Loucy (cell line): Measurements from ENCODE around the gene TMEM248.

Experiments used
- CTCF ChIP-seq: fragments of 200-600 bp; sonication (generic); conservative IDR thresholded peaks from 2 replicates; pipeline ENCODE4 v1.5.1; 2014; ENCODE audit warnings: mild to moderate bottlenecking, antibody characterized with exemption, low read length
- EZH2phosphoT487 ChIP-seq: fragments of 200-600 bp; IDR thresholded peaks from 2 replicates; pipeline ENCODE4 v1.6.1; 2018; ENCODE audit warnings: antibody characterized with exemption, mild to moderate bottlenecking, moderate library complexity, borderline replicate concordance

GRCh38 chr7:66970310-66970709 lies 49.3 kb downstream of the TMEM248 start:
- no peak for TF ChIP-seq CTCF
- no peak for TF ChIP-seq EZH2phosphoT487
